Fibroblast of mammary gland (primary cell): ENCODE results near the gene IGF1R.

Source experiments
- DNase-seq: peaks from one replicate; pipeline ENCODE4 v3.0.0-alpha.2; 2010; ENCODE audit warnings: low read depth
- H3K4me3 ChIP-seq: 2 replicates; pipeline ENCODE4 v1.5.1; 2011; ENCODE audit warnings: low read depth, mild to moderate bottlenecking, low read length, moderate library complexity; ENCODE audit not compliant: control insufficient read depth
- TF ChIP-seq, protein P1 (sequence below): conservative IDR thresholded peaks from 2 replicates; pipeline ENCODE4 v1.5.1; 2011; ENCODE audit warnings: low read depth, low read length, inconsistent platforms; ENCODE audit not compliant: control insufficient read depth, insufficient read depth

IGF1R gene

DNA sequence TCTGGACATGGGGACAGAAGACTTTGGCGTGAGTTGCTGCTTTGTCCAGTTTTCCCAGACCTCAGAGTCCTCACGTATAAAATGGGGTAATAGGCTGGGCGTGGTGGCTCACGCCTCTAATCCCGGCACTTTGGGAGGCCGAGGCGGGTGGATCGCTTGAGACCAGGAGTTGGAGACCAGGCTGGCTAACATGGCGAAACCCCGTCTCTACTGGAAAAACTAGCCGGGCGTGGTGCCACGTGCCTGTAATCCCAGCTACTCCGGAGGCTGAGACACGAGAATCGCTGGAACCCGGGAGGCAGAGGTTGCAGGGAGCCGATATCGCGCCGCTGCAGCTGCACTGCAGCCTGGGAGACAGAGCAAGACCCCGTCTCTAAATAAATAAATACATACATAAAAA is 22.7 kb upstream of the IGF1R start:
- DNase-seq, result no peak
- H3K4me3 ChIP-seq, result no peak overlapping the region
- TF ChIP-seq, protein P1, sequence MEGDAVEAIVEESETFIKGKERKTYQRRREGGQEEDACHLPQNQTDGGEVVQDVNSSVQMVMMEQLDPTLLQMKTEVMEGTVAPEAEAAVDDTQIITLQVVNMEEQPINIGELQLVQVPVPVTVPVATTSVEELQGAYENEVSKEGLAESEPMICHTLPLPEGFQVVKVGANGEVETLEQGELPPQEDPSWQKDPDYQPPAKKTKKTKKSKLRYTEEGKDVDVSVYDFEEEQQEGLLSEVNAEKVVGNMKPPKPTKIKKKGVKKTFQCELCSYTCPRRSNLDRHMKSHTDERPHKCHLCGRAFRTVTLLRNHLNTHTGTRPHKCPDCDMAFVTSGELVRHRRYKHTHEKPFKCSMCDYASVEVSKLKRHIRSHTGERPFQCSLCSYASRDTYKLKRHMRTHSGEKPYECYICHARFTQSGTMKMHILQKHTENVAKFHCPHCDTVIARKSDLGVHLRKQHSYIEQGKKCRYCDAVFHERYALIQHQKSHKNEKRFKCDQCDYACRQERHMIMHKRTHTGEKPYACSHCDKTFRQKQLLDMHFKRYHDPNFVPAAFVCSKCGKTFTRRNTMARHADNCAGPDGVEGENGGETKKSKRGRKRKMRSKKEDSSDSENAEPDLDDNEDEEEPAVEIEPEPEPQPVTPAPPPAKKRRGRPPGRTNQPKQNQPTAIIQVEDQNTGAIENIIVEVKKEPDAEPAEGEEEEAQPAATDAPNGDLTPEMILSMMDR, result no peak

DNA sequence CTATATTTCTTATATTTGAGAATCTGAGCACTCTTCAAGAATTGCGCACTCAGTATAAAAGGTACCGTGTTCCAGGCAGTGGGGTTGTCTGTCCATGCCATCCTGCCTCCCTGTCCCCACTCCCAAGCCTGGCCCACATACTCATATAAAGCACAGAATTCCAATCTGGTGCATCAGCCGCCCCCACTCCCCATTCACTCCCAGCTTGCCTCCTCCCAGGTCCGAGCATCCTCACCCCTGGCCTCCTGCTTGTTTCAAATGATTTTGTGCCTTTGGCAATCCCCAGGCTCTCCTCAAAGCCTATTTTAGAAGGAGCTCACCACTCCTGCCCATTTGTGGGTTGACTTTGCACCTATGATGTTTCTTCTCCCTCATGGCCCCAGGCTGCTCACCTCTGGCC is 22.2 kb upstream of the IGF1R start:
- no peak for DNase-seq
- TF ChIP-seq, protein P1, result no peak
- H3K4me3 ChIP-seq, result no peak overlapping the region

GRCh38 chr15:98628216-98628615 is 20.1 kb upstream of the IGF1R start:
- TF ChIP-seq, protein P1, result no peak
- H3K4me3 ChIP-seq, result no peak overlapping the region
- no peak for DNase-seq

DNA sequence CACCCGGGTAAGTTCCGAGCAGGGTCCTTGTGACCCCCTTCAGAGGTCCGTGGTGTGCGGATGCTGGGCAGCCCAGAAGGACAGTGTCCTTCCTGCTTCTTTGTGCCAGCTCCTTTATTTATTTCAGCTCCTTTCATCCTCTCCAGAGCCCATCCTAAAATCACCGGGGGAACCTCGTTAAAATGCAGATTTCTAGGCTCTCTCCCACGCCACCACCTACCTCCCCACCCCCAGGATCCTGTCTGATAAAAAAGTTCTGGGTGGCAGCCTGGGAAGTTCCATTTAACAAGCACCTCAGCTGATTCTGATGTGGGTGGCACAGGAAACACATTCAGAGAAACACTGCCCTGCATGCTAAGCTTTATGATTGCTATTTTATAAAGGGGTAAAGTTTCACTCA is 12.5 kb upstream of the IGF1R start:
- H3K4me3 ChIP-seq, result no peak overlapping the region
- TF ChIP-seq, protein P1, result no peak
- DNase-seq, result no peak

DNA sequence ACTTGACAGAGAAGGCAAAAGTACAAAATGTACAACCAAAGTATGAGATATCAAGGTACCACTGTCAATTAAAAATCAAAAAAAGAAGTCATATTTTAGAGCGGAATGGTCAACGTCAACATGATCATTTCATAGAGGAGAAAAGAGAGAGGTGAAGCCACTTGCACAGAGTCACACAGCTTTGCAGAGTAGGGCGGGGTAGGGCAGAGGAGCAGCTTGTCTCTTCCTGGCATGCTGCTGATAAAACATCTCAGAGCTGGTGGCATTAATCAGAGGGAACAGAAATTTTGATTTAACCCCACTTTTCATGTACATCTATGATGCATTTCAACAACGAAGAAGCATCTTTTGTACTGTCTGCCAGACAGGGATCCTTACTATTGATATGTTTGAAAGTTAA is 5.2 kb upstream of the IGF1R start:
- H3K4me3 ChIP-seq, result no peak overlapping the region
- no peak for DNase-seq
- TF ChIP-seq, protein P1, result no peak

DNA sequence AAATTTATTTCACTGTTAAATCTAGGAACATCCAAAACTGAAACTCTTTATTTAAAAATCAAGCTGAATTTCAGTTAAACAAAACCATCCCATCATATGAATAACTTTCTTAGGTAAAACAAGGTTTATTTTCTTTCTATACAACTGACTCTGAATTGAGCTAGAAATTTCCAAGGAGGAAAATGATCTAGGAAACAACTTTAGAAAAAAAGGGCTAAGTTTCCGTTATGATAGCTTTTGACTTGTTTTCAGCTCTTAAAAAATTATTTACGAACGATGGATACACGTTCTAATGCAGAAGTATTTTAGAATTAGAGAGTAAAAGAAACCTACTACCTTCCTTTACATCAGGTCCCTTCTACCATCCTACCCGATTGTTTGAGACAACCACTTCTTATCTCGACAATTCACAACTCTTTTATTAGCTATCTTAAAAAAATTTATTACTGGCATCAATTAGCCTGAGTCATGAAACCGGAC is 1.8 kb upstream of the IGF1R start:
- TF ChIP-seq, protein P1, result no peak
- no peak for DNase-seq
- H3K4me3 ChIP-seq, result peak overlapping the region; percentile 58
